IPS-20b (cell line): ENCODE results near the gene GRXCR2.
"Not testable (repeated sequence)": the region's sequence is repeated elsewhere in the genome, so short reads cannot be mapped to it uniquely, and the experiment has no call there.

Source experiments
- H3K27ac ChIP-seq: one replicate; pipeline ENCODE4 v1.5.1; 2013; ENCODE audit warnings: low read length
- H3K27me3 ChIP-seq: 2 replicates; pipeline ENCODE4 v1.6.1; 2013; ENCODE audit warnings: mild to moderate bottlenecking, low read length, inconsistent platforms; ENCODE audit not compliant: insufficient read depth
- H3K36me3 ChIP-seq: 2 replicates; pipeline ENCODE4 v1.6.1; 2013; ENCODE audit warnings: low read depth, mild to moderate bottlenecking, inconsistent platforms, low read length, moderate library complexity; ENCODE audit not compliant: insufficient read depth
- H3K4me1 ChIP-seq: 2 replicates; pipeline ENCODE4 v1.6.1; 2013; ENCODE audit warnings: mild to moderate bottlenecking, control low read depth, inconsistent platforms, low read length, moderate library complexity; ENCODE audit not compliant: insufficient read depth
- H3K4me3 ChIP-seq: 2 replicates; pipeline ENCODE4 v1.5.1; 2013; ENCODE audit warnings: mild to moderate bottlenecking, low read length, inconsistent platforms
- H3K9ac ChIP-seq: 2 replicates; pipeline ENCODE4 v1.6.1; 2013; ENCODE audit warnings: low read depth, mild to moderate bottlenecking, inconsistent platforms, low read length, moderate library complexity
- H3K9me3 ChIP-seq: 2 replicates; pipeline ENCODE4 v1.6.1; 2013; ENCODE audit warnings: mild to moderate bottlenecking, low read depth, low read length, inconsistent platforms; ENCODE audit not compliant: insufficient read depth

The GRXCR2 gene

GRCh38 chr5:145874765-145875164 lies 2.0 kb upstream of the GRXCR2 start:
- Histone ChIP-seq H3K9me3 (no peaks in the 10 kb centered on the region), H3K4me3 (no peak overlapping the region), H3K27ac (no peak overlapping the region), H3K27me3 (no peaks in the 10 kb centered on the region), H3K4me1 (no peaks in the 10 kb centered on the region), H3K9ac (no peak overlapping the region), H3K36me3 (no peaks in the 10 kb centered on the region)

- no peaks in the 10 kb centered on the region for H3K4me1 ChIP-seq
Observed at GRCh38 chr5:145872486-145872885, 328 bp downstream of the GRXCR2 start.

GRCh38 chr5:145869753-145870152 lies 3.1 kb downstream of the GRXCR2 start:
- H3K9me3 ChIP-seq = no peaks in the 10 kb centered on the region
- no peaks in the 10 kb centered on the region for H3K27me3 ChIP-seq
- no peak overlapping the region for H3K9ac ChIP-seq
- H3K4me3 ChIP-seq = no peak overlapping the region
- H3K4me1 ChIP-seq = no peaks in the 10 kb centered on the region
- H3K36me3 ChIP-seq = no peaks in the 10 kb centered on the region
- no peak overlapping the region for H3K27ac ChIP-seq

More at GRCh38 chr5:145872486-145872885, 328 bp downstream of the GRXCR2 start:
- Histone ChIP-seq H3K4me3 (no peak overlapping the region), H3K27ac (no peak overlapping the region), H3K9ac (no peak overlapping the region), H3K9me3 (no peaks in the 10 kb centered on the region), H3K36me3 (no peaks in the 10 kb centered on the region), H3K27me3 (no peaks in the 10 kb centered on the region)

- Histone ChIP-seq H3K36me3 (no peaks in the 10 kb centered on the region), H3K9ac (no peak overlapping the region), H3K9me3 (no peaks in the 10 kb centered on the region), H3K4me3 (no peak overlapping the region), H3K27ac (no peak overlapping the region), H3K4me1 (no peaks in the 10 kb centered on the region), H3K27me3 (no peaks in the 10 kb centered on the region)
Observed at GRCh38 chr5:145867806-145868205, 5.0 kb downstream of the GRXCR2 start.

GRCh38 chr5:145864432-145864831 lies 8.4 kb downstream of the GRXCR2 start:
- not testable (repeated sequence) for H3K4me1 ChIP-seq, H3K27me3 ChIP-seq, H3K9ac ChIP-seq, H3K27ac ChIP-seq, H3K9me3 ChIP-seq, H3K4me3 ChIP-seq, H3K36me3 ChIP-seq

- no peak overlapping the region for H3K4me3 ChIP-seq
- no peak overlapping the region for H3K9ac ChIP-seq
- no peak overlapping the region for H3K27ac ChIP-seq
- H3K27me3 ChIP-seq = no peaks in the 10 kb centered on the region
- H3K4me1 ChIP-seq = no peaks in the 10 kb centered on the region
- H3K36me3 ChIP-seq = no peaks in the 10 kb centered on the region
- no peaks in the 10 kb centered on the region for H3K9me3 ChIP-seq
Observed at GRCh38 chr5:145863003-145863402, 9.8 kb downstream of the GRXCR2 start.

- H3K4me3 ChIP-seq = no peak overlapping the region
- H3K9ac ChIP-seq = no peak overlapping the region
- H3K27me3 ChIP-seq = no peaks in the 10 kb centered on the region
- H3K4me1 ChIP-seq = peaks cover 8% of the 10 kb centered on the region; the same call in 1 of the 2 replicates
- no peaks in the 10 kb centered on the region for H3K9me3 ChIP-seq
- H3K36me3 ChIP-seq = no peaks in the 10 kb centered on the region
- no peak overlapping the region for H3K27ac ChIP-seq
Observed at GRCh38 chr5:145859897-145860296, 12.9 kb downstream of the GRXCR2 start.

GRCh38 chr5:145859453-145859852 lies 13.4 kb downstream of the GRXCR2 start:
- no peaks in the 10 kb centered on the region for H3K9me3 ChIP-seq
- H3K36me3 ChIP-seq = no peaks in the 10 kb centered on the region
- H3K4me3 ChIP-seq = no peak overlapping the region
- H3K27ac ChIP-seq = no peak overlapping the region
- no peaks in the 10 kb centered on the region for H3K27me3 ChIP-seq
- H3K4me1 ChIP-seq = peaks cover 10% of the 10 kb centered on the region; the same call in 1 of the 2 replicates
- H3K9ac ChIP-seq = no peak overlapping the region

- peaks cover 10% of the 10 kb centered on the region; the same call in 1 of the 2 replicates for H3K4me1 ChIP-seq
- H3K9me3 ChIP-seq = no peaks in the 10 kb centered on the region
- no peak overlapping the region for H3K9ac ChIP-seq
- H3K27ac ChIP-seq = no peak overlapping the region
- H3K36me3 ChIP-seq = no peaks in the 10 kb centered on the region
- H3K4me3 ChIP-seq = no peak overlapping the region
- H3K27me3 ChIP-seq = no peaks in the 10 kb centered on the region
Observed at GRCh38 chr5:145858959-145859358, 13.9 kb downstream of the GRXCR2 start.

- no peak overlapping the region for H3K27ac ChIP-seq
- H3K9me3 ChIP-seq = no peaks in the 10 kb centered on the region
- H3K36me3 ChIP-seq = no peaks in the 10 kb centered on the region
- H3K9ac ChIP-seq = peak overlapping the region; percentile 67; the same call in 1 of the 2 replicates
- H3K4me3 ChIP-seq = peak overlapping the region; percentile 67
- H3K27me3 ChIP-seq = no peaks in the 10 kb centered on the region
- H3K4me1 ChIP-seq = peaks cover 10% of the 10 kb centered on the region; the same call in 1 of the 2 replicates
Observed at GRCh38 chr5:145856285-145856818, 16.5 kb downstream of the GRXCR2 start.

- no peaks in the 10 kb centered on the region for H3K9me3 ChIP-seq
- peak overlapping the region; percentile 67; the same call in 1 of the 2 replicates for H3K9ac ChIP-seq
- peak overlapping the region; percentile 67 for H3K4me3 ChIP-seq
- peaks cover 10% of the 10 kb centered on the region; the same call in 1 of the 2 replicates for H3K4me1 ChIP-seq
- no peaks in the 10 kb centered on the region for H3K36me3 ChIP-seq
- H3K27ac ChIP-seq = no peak overlapping the region
- H3K27me3 ChIP-seq = no peaks in the 10 kb centered on the region
Observed at GRCh38 chr5:145855763-145856267, 17.0 kb downstream of the GRXCR2 start.

GRCh38 chr5:145854651-145855258 lies 18.1 kb downstream of the GRXCR2 start:
- Histone ChIP-seq H3K4me3 (no peak overlapping the region), H3K36me3 (no peaks in the 10 kb centered on the region), H3K27ac (no peak overlapping the region), H3K9ac (no peak overlapping the region), H3K4me1 (peaks cover 10% of the 10 kb centered on the region; the same call in 1 of the 2 replicates), H3K27me3 (no peaks in the 10 kb centered on the region), H3K9me3 (no peaks in the 10 kb centered on the region)
